ENCODE measurements around the gene RASA1.

DNA sequence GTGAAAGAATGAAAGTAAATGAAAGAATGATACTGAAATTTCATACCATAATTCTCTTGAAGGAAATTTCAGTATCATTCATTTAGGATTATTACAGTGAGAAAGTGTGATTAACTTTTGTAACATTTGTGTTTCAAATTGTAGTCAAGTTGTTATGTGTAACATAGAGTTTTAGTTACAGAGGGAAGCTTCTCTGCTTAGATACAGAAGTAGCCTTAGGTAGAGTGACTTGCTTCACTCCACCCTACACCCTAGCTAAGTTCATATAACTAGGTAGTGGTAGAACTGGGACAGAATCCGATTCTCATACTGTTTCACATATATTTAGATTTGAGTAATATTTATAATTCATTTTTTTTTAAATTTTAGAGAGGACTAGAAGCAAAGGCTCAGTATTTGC is 9.0 kb downstream of the RASA1 start:
- no peak for TF ChIP-seq CTCF (IDR thresholded peaks at IDR 0.05; ENCODE audit: borderline replicate concordance, extremely low read depth, low read length, poor library complexity, severe bottlenecking)
- TF ChIP-seq EZH2 (IDR thresholded peaks at IDR 0.05; ENCODE audit: borderline replicate concordance, low read depth, low read length, severe bottlenecking), result no peak
